Ectodermal cell (in vitro differentiated cells): Measurements from ENCODE around the gene RFX2.

ENCODE experiments used
- H3K27ac ChIP-seq: 2 replicates; pipeline ENCODE4 v1.7.0; 2013; ENCODE audit warnings: mild to moderate bottlenecking, low read depth, low read length; ENCODE audit not compliant: insufficient read depth, poor library complexity, severe bottlenecking
- H3K27me3 ChIP-seq: 2 replicates; pipeline ENCODE4 v1.7.0; 2013; ENCODE audit warnings: mild to moderate bottlenecking, low read length; ENCODE audit not compliant: insufficient read depth, control insufficient read depth, poor library complexity, severe bottlenecking
- H3K36me3 ChIP-seq: one replicate; pipeline ENCODE4 v1.7.0; 2013; ENCODE audit warnings: low read length; ENCODE audit not compliant: control insufficient read depth, insufficient read depth
- H3K4me1 ChIP-seq: one replicate; pipeline ENCODE4 v1.7.0; 2013; ENCODE audit warnings: low read length; ENCODE audit not compliant: control insufficient read depth, insufficient read depth
- H3K4me3 ChIP-seq: 2 replicates; pipeline ENCODE4 v1.7.0; 2013; ENCODE audit warnings: low read depth, low read length, control low read depth; ENCODE audit not compliant: insufficient read depth
- H3K9me3 ChIP-seq: 2 replicates; pipeline ENCODE4 v1.7.0; 2013; ENCODE audit warnings: mild to moderate bottlenecking, low read length, moderate library complexity; ENCODE audit not compliant: control insufficient read depth
- WGBS, 2 experiments: methylation state at CpG; one replicate each; pipeline ENCODE4 v1.1.7; 2013; ENCODE audit warnings: missing lambda C conversion rate in 2 of 2; 5-methylcytosine and 5-hydroxymethylcytosine counted together

Gene RFX2

GRCh38 chr19:5983367-5983955 lies 126.8 kb downstream of the RFX2 start:
- H3K4me1 ChIP-seq: no peaks in the 10 kb centered on the region
- WGBS, 2 experiments: 89% methylated on average over 14 of the region's 14 CpGs
- no peak overlapping the region for H3K4me3 ChIP-seq

GRCh38 chr19:5978606-5979552 lies 131.4 kb downstream of the RFX2 start:
- Histone ChIP-seq H3K27ac (no peak overlapping the region), H3K4me3 (peak overlapping the region; percentile 86), H3K36me3 (no peaks in the 10 kb centered on the region), H3K9me3 (no peaks in the 10 kb centered on the region), H3K27me3 (no peaks in the 10 kb centered on the region), H3K4me1 (no peaks in the 10 kb centered on the region)
- WGBS, 2 experiments: 49 to 53% methylated on average over 32 of the region's 33 CpGs

More at GRCh38 chr19:5983367-5983955, 126.8 kb downstream of the RFX2 start:
- Histone ChIP-seq H3K9me3 (no peaks in the 10 kb centered on the region), H3K27ac (no peak overlapping the region), H3K27me3 (no peaks in the 10 kb centered on the region), H3K36me3 (no peaks in the 10 kb centered on the region)

- Histone ChIP-seq H3K9me3 (no peaks in the 10 kb centered on the region), H3K4me3 (peak within 1 kb of the TSS; percentile 86), H3K27ac (peak within 1 kb of the TSS; percentile 57), H3K4me1 (no peaks in the 10 kb centered on the region), H3K27me3 (no peaks in the 10 kb centered on the region), H3K36me3 (no peaks in the 10 kb centered on the region)
- 0 to 1% methylated on average over 88 of the region's 88 CpGs for WGBS, 2 experiments
These were observed 132.3 kb downstream of the RFX2 start, which contains the start of gene RANBP3 for GRCh38 chr19:5977785-5978605. TSS of gene RANBP3 (minus strand) at chr19:5978140. CDS start at chr19:5978082, 58 bp downstream.

- H3K27me3 ChIP-seq: no peaks in the 10 kb centered on the region
- H3K4me3 ChIP-seq: peak overlapping the region; percentile 86
- no peaks in the 10 kb centered on the region for H3K36me3 ChIP-seq
- 2 to 3% methylated on average over 43 of the region's 43 CpGs for WGBS, 2 experiments
- no peaks in the 10 kb centered on the region for H3K9me3 ChIP-seq
- peak overlapping the region; percentile 57 for H3K27ac ChIP-seq
- no peaks in the 10 kb centered on the region for H3K4me1 ChIP-seq
These were observed 133.0 kb downstream of the RFX2 start for GRCh38 chr19:5977222-5977784.

GRCh38 chr19:5976768-5977167 lies 133.5 kb downstream of the RFX2 start:
- Histone ChIP-seq H3K36me3 (no peaks in the 10 kb centered on the region), H3K9me3 (no peaks in the 10 kb centered on the region), H3K4me3 (peak overlapping the region; percentile 86), H3K4me1 (no peaks in the 10 kb centered on the region), H3K27me3 (no peaks in the 10 kb centered on the region), H3K27ac (no peak overlapping the region)
- 68 to 73% methylated on average over 8 of the region's 8 CpGs for WGBS, 2 experiments

GRCh38 chr19:5975388-5975728 lies 134.9 kb downstream of the RFX2 start:
- Histone ChIP-seq H3K27me3 (no peaks in the 10 kb centered on the region), H3K9me3 (no peaks in the 10 kb centered on the region), H3K36me3 (no peaks in the 10 kb centered on the region), H3K27ac (no peak overlapping the region), H3K4me1 (no peaks in the 10 kb centered on the region), H3K4me3 (no peak overlapping the region)
- WGBS, 2 experiments: 88 to 96% methylated on average over 3 of the region's 3 CpGs

GRCh38 chr19:5974721-5975387 lies 135.4 kb downstream of the RFX2 start:
- no peaks in the 10 kb centered on the region for H3K4me1 ChIP-seq
- no peaks in the 10 kb centered on the region for H3K27me3 ChIP-seq
- no peaks in the 10 kb centered on the region for H3K36me3 ChIP-seq
- no peak overlapping the region for H3K27ac ChIP-seq
- no peak overlapping the region for H3K4me3 ChIP-seq
- no peaks in the 10 kb centered on the region for H3K9me3 ChIP-seq
- 95 to 97% methylated on average over 10 of the region's 10 CpGs for WGBS, 2 experiments

- no peak overlapping the region for H3K4me3 ChIP-seq
- no peak overlapping the region for H3K27ac ChIP-seq
- H3K9me3 ChIP-seq: no peaks in the 10 kb centered on the region
- 93 to 95% methylated on average over 15 of the region's 15 CpGs for WGBS, 2 experiments
- H3K4me1 ChIP-seq: no peaks in the 10 kb centered on the region
- no peaks in the 10 kb centered on the region for H3K27me3 ChIP-seq
- H3K36me3 ChIP-seq: no peaks in the 10 kb centered on the region
These were observed 136.2 kb downstream of the RFX2 start for GRCh38 chr19:5973867-5974635.

- H3K4me1 ChIP-seq: peaks cover 4% of the 10 kb centered on the region
- H3K9me3 ChIP-seq: no peaks in the 10 kb centered on the region
- no peaks in the 10 kb centered on the region for H3K27me3 ChIP-seq
- no peak overlapping the region for H3K27ac ChIP-seq
- WGBS, 2 experiments: 95 to 97% methylated on average over 5 of the region's 5 CpGs
- H3K4me3 ChIP-seq: no peak overlapping the region
- no peaks in the 10 kb centered on the region for H3K36me3 ChIP-seq
These were observed 136.9 kb downstream of the RFX2 start for GRCh38 chr19:5973376-5973775.
